ENCODE results near the gene SOX6.

The SOX6 gene

GRCh38 chr11:16191212-16191867 lies 165.0 kb downstream of the SOX6 start:
- DNase-seq (ENCODE audit: low read depth in 2 of 2) = no peak

GRCh38 chr11:16186680-16187079 lies 169.7 kb downstream of the SOX6 start:
- no peak for DNase-seq (ENCODE audit: low read depth in 2 of 2)

- DNase-seq (ENCODE audit: low read depth in 2 of 2) = no peak
Observed at GRCh38 chr11:16185042-16185441, 171.3 kb downstream of the SOX6 start.

GRCh38 chr11:16184588-16184987 lies 171.8 kb downstream of the SOX6 start:
- DNase-seq (ENCODE audit: low read depth in 2 of 2) = no peak

GRCh38 chr11:16182553-16182952 lies 173.8 kb downstream of the SOX6 start:
- DNase-seq (ENCODE audit: low read depth in 2 of 2) = no peak

- DNase-seq (ENCODE audit: low read depth in 2 of 2) = no peak
Observed at GRCh38 chr11:16180868-16181267, 175.5 kb downstream of the SOX6 start.

- DNase-seq (ENCODE audit: low read depth in 2 of 2) = no peak
Observed at GRCh38 chr11:16179676-16180075, 176.7 kb downstream of the SOX6 start.

GRCh38 chr11:16178273-16178672 lies 178.1 kb downstream of the SOX6 start:
- no peak for DNase-seq (ENCODE audit: low read depth in 2 of 2)

- DNase-seq (ENCODE audit: low read depth in 2 of 2) = no peak
Observed at GRCh38 chr11:16177688-16178087, 178.7 kb downstream of the SOX6 start.

GRCh38 chr11:16173798-16174197 lies 182.5 kb downstream of the SOX6 start:
- no peak for DNase-seq (ENCODE audit: low read depth in 2 of 2)

- DNase-seq (ENCODE audit: low read depth in 2 of 2) = no peak
Observed at GRCh38 chr11:16171882-16172281, 184.5 kb downstream of the SOX6 start.

GRCh38 chr11:16169956-16170847 lies 186.1 kb downstream of the SOX6 start:
- no peak for DNase-seq (ENCODE audit: low read depth in 2 of 2)

- DNase-seq (ENCODE audit: low read depth in 2 of 2) = no peak
Observed at GRCh38 chr11:16169541-16169940, 186.8 kb downstream of the SOX6 start.

- no peak for DNase-seq (ENCODE audit: low read depth in 2 of 2)
Observed at GRCh38 chr11:16167706-16168487, 188.4 kb downstream of the SOX6 start.

GRCh38 chr11:16166571-16166970 lies 189.8 kb downstream of the SOX6 start:
- DNase-seq (ENCODE audit: low read depth in 2 of 2) = no peak

- DNase-seq (ENCODE audit: low read depth in 2 of 2) = no peak
Observed at GRCh38 chr11:16160146-16160545, 196.2 kb downstream of the SOX6 start.

GRCh38 chr11:16158426-16158994 lies 197.8 kb downstream of the SOX6 start:
- DNase-seq (ENCODE audit: low read depth in 2 of 2) = no peak

GRCh38 chr11:16157327-16157726 lies 199.0 kb downstream of the SOX6 start:
- DNase-seq (ENCODE audit: low read depth in 2 of 2) = no peak

GRCh38 chr11:16155448-16155847 lies 200.9 kb downstream of the SOX6 start:
- DNase-seq (ENCODE audit: low read depth in 2 of 2) = no peak

- DNase-seq (ENCODE audit: low read depth in 2 of 2) = no peak
Observed at GRCh38 chr11:16154715-16155396, 201.5 kb downstream of the SOX6 start.

GRCh38 chr11:16153951-16154350 lies 202.4 kb downstream of the SOX6 start:
- no peak for DNase-seq (ENCODE audit: low read depth in 2 of 2)
